ENCODE data around the gene SPTBN2.

SPTBN2 gene

GRCh38 chr11:66723693-66724092, 5.3 kb downstream of the SPTBN2 start:
- no peak for DNase-seq (ENCODE audit: low spot score)
- Histone ChIP-seq H3K4me3 (no peak overlapping the region), H3K27ac (no peak overlapping the region)
- TF ChIP-seq CTCF (IDR thresholded peaks at IDR 0.05) = no peak

- no peak overlapping the region for H3K4me3 ChIP-seq
- DNase-seq (ENCODE audit: low spot score) = no peak
- H3K27ac ChIP-seq = no peak overlapping the region
- TF ChIP-seq CTCF (IDR thresholded peaks at IDR 0.05) = no peak
Observed at GRCh38 chr11:66722745-66723651, 6.0 kb downstream of the SPTBN2 start.

GRCh38 chr11:66721939-66722338, 7.1 kb downstream of the SPTBN2 start:
- no peak for TF ChIP-seq CTCF (IDR thresholded peaks at IDR 0.05)
- Histone ChIP-seq H3K4me3 (no peak overlapping the region), H3K27ac (no peak overlapping the region)
- no peak for DNase-seq (ENCODE audit: low spot score)

GRCh38 chr11:66720899-66721470, 8.0 kb downstream of the SPTBN2 start:
- Histone ChIP-seq H3K4me3 (no peak overlapping the region), H3K27ac (no peak overlapping the region)
- no peak for TF ChIP-seq CTCF (IDR thresholded peaks at IDR 0.05)
- no peak for DNase-seq (ENCODE audit: low spot score)

- Histone ChIP-seq H3K4me3 (no peak overlapping the region), H3K27ac (no peak overlapping the region)
- no peak for TF ChIP-seq CTCF (IDR thresholded peaks at IDR 0.05)
- no peak for DNase-seq (ENCODE audit: low spot score)
Observed at GRCh38 chr11:66720223-66720898, 8.7 kb downstream of the SPTBN2 start.

GRCh38 chr11:66719111-66719872, 9.7 kb downstream of the SPTBN2 start:
- no peak for TF ChIP-seq CTCF (IDR thresholded peaks at IDR 0.05)
- H3K27ac ChIP-seq = no peak overlapping the region
- H3K4me3 ChIP-seq = no peak overlapping the region
- no peak for DNase-seq (ENCODE audit: low spot score)

Data from coronary artery (tissue), 2 donors.